Activated CD8-positive, alpha-beta memory T cell treated with anti-CD3 and anti-CD28 coated beads for 48 hours (primary cell): ENCODE data around the gene TTC3.
"Not testable (repeated sequence)": the region's sequence is repeated elsewhere in the genome, so short reads cannot be mapped to it uniquely, and the experiment has no call there.

Source experiments
- DNase-seq, 3 experiments: peaks; one replicate each; pipeline ENCODE4 v3.0.0-alpha.2; 2020; ENCODE audit warnings: low read depth in 2 of 3, low spot score in 2 of 3

TTC3 gene

GRCh38 chr21:37088186-37088735, 15.2 kb downstream of the TTC3 start:
- no peak for DNase-seq

GRCh38 chr21:37093977-37094376, 20.9 kb downstream of the TTC3 start:
- no peak for DNase-seq

GRCh38 chr21:37095821-37096220, 22.8 kb downstream of the TTC3 start:
- DNase-seq, result no peak

GRCh38 chr21:37098751-37099150, 25.7 kb downstream of the TTC3 start:
- no peak for DNase-seq

GRCh38 chr21:37100316-37100715, 27.3 kb downstream of the TTC3 start:
- no peak for DNase-seq

- no peak for DNase-seq
Measured at GRCh38 chr21:37101384-37101783, 28.3 kb downstream of the TTC3 start.

GRCh38 chr21:37102746-37103145, 29.7 kb downstream of the TTC3 start:
- not testable (repeated sequence) for DNase-seq

GRCh38 chr21:37106998-37107397, 33.9 kb downstream of the TTC3 start:
- DNase-seq, result no peak

GRCh38 chr21:37111029-37111428, 38.0 kb downstream of the TTC3 start:
- not testable (repeated sequence) for DNase-seq

- not testable (repeated sequence) for DNase-seq
Measured at GRCh38 chr21:37114301-37114700, 41.2 kb downstream of the TTC3 start.

GRCh38 chr21:37116459-37116858, 43.4 kb downstream of the TTC3 start:
- DNase-seq, result not testable (repeated sequence)

GRCh38 chr21:37117204-37117603, 44.1 kb downstream of the TTC3 start:
- no peak for DNase-seq

- no peak for DNase-seq
Measured at GRCh38 chr21:37118187-37118826, 45.3 kb downstream of the TTC3 start.

- peak in 1 of 3 experiments; percentile 4 for DNase-seq
Measured at GRCh38 chr21:37119421-37120218, 46.6 kb downstream of the TTC3 start.

- no peak for DNase-seq
Measured at GRCh38 chr21:37128076-37128475, 55.0 kb downstream of the TTC3 start.

GRCh38 chr21:37130971-37131370, 57.9 kb downstream of the TTC3 start:
- DNase-seq, result no peak

- no peak for DNase-seq
Measured at GRCh38 chr21:37136261-37136660, 63.2 kb downstream of the TTC3 start.

- no peak for DNase-seq
Measured at GRCh38 chr21:37136744-37137143, 63.7 kb downstream of the TTC3 start.

GRCh38 chr21:37139154-37139553, 66.1 kb downstream of the TTC3 start:
- DNase-seq, result no peak

GRCh38 chr21:37139902-37140301, 66.8 kb downstream of the TTC3 start:
- no peak for DNase-seq

GRCh38 chr21:37143392-37143791, 70.3 kb downstream of the TTC3 start:
- not testable (repeated sequence) for DNase-seq

GRCh38 chr21:37145635-37146111, 72.6 kb downstream of the TTC3 start:
- no peak for DNase-seq
